G401 (cell line): ENCODE measurements around the gene PRKACG. TPM values are rescaled to one million over a fixed set of nuclear protein-coding genes. Genes with fewer than 3 reads are reported as not detected.

ENCODE experiments used
- DNase-seq: peaks from one replicate; pipeline ENCODE4 v3.0.0-alpha.2; 2015; ENCODE audit warnings: low spot score
- in situ Hi-C: cut with HindIII; loops from 2 replicates; pipeline ENCODE4 v1.10.0; 2016; ENCODE audit warnings: low sequenced_read_pairs, mixed read lengths
- total RNA-seq: library from RNA; depleted of rRNA; stranded (reverse); fragments of >200 nt; shearing (Covaris generic); gene quantifications from 2 replicates; pipeline ENCODE4 v1.2.3, GENCODE V29; 2014

PRKACG gene
- total RNA-seq, 1 experiment from 2014 or later, result not detected

DNA sequence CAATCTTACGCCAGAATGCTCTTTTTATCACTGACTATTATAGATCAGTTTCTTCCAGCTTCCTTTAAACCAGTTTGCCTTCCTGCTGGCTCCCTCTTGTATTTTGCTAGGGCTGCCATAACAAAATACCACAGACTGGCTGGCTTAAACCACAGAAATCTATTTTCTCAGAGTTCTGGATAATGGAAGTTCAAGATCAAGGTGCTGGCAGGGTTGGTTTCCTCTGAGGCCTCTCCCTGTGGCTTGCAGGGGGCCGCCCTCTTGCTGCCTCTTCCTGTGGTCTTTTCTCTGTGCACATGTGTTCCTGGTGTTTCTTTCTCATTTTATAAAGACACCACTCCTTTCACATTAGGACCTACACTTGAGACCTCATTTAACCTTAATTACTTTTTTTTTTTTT, 14.8 kb upstream of the PRKACG start:
- in situ Hi-C loops, result no loop called here
- DNase-seq, result no peak

DNA sequence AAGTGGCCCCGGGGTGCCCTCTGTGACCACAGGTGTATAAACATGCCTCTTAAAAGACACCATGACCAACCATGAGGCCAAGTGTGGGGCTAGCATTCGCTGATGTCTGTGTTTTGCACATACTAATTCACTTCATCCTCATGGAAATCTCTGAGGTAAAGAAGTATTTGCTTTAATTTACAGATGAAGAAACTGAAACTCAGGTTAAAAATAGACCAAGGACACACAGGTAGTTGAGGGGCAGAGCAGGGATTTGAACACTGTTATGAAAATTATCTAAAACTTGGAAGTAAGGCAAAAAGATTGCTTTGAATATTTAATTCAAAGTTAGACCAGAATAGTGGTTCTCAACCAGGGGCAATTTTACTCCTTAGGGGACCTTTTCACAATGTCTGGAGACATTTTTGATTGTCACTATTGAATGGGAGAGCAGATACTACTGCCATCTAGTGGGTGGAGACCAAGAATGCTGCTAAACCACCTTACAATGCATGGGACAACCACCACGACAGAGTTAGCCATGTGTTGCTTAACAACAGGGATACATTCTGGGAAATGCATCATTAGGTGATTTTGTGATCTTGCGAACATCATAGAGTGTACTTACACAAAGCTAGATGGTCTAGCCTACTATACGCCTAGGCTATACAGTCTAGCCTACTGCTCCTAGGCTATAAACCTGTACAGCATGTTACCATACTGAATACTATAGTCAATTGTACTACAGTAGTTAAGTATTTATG, 13.6 kb upstream of the PRKACG start:
- in situ Hi-C loops, result no loop called here
- DNase-seq, result peak; percentile 87

GRCh38 chr9:69023650-69024049, 9.7 kb upstream of the PRKACG start:
- DNase-seq, result peak; percentile 81
- in situ Hi-C loops, result no loop called here

- in situ Hi-C loops, result no loop called here
- no peak for DNase-seq
These were observed 6.6 kb upstream of the PRKACG start for GRCh38 chr9:69020301-69021145.

DNA sequence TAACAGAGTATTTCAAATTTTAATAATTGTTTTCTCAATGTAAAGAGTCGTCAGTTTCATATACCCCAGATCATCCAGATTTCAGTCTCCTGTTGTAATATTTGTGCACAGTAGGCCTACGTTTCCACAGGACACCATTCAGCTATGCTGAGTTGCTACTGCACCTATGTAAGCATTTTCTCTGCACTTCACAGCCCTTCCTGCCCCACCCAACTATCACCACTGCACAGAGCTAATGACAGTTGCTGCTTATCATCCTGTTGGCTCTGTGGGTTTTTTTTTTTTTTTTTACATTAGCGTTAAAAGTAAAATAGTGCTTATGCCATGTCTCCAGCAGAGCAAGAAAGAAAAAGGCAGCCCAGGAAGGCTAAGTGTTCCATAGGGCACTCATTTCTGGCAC, 5.9 kb upstream of the PRKACG start:
- no peak for DNase-seq
- in situ Hi-C loops, result no loop called here

- DNase-seq, result no peak
- in situ Hi-C loops, result no loop called here
These were observed 4.8 kb upstream of the PRKACG start for GRCh38 chr9:69018737-69019136.

DNA sequence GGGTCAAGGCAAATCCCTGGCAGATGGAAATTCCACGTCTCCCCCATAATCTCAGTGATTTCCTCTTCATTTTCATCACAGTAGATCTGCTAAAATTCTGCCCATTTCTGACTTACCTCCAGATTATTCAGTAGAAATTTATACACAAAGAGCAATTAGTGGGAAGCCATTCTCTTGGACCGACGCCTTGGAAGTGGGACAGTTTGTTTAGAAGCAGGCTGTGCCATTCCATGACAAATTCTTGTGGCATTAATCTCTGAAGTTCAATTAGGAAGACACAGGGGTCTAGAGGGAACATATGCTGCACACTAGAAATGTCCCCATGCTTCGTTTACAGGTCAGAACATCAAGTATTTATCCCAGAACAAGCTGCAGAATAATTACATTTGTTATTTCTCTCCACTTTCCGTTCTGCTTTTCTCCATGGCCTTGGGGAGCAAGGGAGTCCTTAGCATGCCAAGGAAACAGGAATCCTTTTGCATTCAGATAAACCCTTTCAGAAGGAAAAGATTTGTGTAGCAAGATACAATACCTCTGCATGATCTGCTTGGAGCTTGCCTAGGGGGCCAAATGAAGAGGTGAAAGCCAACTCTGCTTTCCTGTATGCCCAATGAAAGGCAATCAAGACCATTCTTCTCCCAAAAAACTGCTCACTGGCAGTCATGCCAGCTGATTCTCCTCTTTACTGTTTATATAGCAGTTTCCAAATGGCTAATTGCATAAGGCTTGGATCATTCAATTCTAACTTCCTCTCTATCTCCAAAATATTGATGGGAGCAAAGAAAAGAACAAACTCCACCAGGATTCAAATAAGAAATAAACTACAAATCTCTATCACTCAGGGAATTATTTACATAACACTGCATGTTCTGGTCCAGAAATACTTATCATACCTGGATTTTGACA, 2.5 kb upstream of the PRKACG start:
- in situ Hi-C loops, result no loop called here
- DNase-seq, result peak; percentile 95

GRCh38 chr9:69013382-69013727, 558 bp downstream of the PRKACG start:
- in situ Hi-C loops, result no loop called here

GRCh38 chr9:69012696-69013381, 1.1 kb downstream of the PRKACG start:
- in situ Hi-C loops, result no loop called here
- no peak for DNase-seq

More at GRCh38 chr9:69013382-69013727, 558 bp downstream of the PRKACG start:
- DNase-seq, result no peak

GRCh38 chr9:69009708-69010107, 4.2 kb downstream of the PRKACG start:
- in situ Hi-C loops, result no loop called here
- DNase-seq, result no peak

DNA sequence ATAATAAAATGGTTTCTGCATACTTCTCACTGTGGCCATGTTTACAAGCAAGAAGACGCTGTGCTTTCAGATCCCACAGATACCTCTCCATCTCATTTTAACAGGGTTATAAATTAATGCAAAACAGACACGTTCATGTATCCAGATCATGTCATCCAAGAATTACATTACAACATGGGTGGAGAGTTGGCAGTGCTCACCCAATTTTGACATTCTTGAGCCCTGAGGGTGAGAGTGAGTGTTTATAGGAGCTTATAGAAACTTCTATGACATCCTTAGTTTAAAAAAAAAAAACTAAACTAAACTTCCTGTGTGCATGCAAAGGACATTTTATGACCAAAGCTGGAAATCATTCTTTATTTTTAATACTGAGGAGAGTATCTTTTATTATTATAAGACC, 9.1 kb downstream of the PRKACG start:
- no peak for DNase-seq
- in situ Hi-C loops, result no loop called here

GRCh38 chr9:69003051-69003450, 10.9 kb downstream of the PRKACG start:
- in situ Hi-C loops, result no loop called here
- no peak for DNase-seq

DNA sequence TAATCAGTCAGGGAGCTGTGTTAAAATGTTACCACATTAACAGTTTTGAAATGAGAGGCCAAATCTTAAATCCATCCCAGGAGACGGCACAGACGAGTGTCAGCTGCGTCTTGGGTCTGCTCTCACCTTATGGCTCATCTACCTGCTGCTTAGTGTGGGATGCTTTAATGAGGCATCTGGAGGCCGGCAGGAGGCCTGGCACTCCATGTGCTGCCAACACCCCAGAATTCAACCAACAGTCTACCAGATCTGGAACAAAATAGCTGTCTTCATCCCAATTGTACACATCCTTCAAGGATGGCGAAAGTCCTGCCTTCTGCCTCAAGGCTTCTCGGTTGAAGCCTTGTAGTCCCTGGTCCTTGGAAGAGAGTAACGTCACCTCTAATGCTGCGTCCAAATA, 12.0 kb downstream of the PRKACG start:
- peak; percentile 91 for DNase-seq
- in situ Hi-C loops, result no loop called here

DNA sequence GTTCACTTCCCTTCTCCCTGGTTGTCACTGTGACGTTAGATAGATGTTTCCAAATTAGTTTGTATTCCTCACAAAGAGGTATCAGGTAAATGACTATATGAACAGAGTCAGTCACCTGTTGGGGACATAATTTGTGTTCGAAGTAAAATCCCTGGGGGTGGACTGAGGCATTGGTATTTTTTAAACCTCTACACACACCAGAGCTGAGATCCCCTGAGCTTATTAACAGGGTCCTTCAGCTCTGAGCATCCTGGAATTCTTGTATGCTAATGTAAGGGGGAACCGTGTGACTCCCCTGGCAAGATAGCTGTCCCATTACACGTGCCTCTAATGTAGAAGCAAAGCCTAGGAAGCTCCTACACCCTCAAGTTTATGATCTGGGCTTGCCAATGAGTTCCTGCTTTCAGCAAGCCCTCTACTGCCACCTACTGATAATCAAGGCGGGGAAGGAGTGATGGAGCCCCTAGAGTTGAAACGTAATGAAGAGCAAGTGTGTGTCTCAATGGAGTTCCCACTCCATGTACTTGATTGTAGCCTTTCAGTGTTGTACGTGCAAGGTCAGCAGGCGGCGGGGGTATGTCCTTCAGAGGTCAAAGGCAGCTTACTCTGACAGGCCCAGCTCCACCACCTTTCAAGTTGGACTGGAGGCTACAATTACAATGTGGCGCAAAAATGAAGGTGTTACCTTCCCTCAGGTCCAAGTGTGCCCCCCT, 14.4 kb downstream of the PRKACG start:
- in situ Hi-C loops, result loop anchor here (10.0 kb wide), 1 partner anchor 415 kb away; no protein-coding TSS in a partner anchor
- peak; percentile 90 for DNase-seq

GRCh38 chr9:68998812-68999211, 15.1 kb downstream of the PRKACG start:
- in situ Hi-C loops, result loop anchor here (10.0 kb wide), 1 partner anchor 414 kb away; no protein-coding TSS in a partner anchor
- DNase-seq, result no peak

- in situ Hi-C loops, result loop anchor here (10.0 kb wide), 1 partner anchor 414 kb away; no protein-coding TSS in a partner anchor
- no peak for DNase-seq
These were observed 15.5 kb downstream of the PRKACG start for GRCh38 chr9:68998385-68998784.

DNA sequence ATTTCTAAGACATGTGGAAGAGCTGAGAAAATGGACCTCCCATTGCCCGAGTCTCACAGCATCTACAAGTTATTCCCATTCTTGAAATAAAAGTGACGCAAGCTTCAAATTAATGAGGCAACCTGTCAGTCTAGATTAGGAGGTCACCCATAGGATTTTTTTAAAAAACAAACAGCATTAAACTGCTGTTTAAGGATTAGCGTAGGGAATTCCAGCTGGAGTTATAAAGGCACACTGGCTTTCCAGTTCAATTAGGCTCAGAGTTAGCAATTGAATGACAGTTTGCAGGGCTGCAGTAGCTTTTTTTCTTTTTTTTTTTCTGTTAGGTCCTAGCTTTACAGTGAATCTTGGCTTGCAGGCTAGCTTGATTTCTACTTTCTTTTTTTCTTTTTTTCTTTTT, 16.2 kb downstream of the PRKACG start:
- in situ Hi-C loops, result loop anchor here (10.0 kb wide), 1 partner anchor 413 kb away; no protein-coding TSS in a partner anchor
- no peak for DNase-seq

DNA sequence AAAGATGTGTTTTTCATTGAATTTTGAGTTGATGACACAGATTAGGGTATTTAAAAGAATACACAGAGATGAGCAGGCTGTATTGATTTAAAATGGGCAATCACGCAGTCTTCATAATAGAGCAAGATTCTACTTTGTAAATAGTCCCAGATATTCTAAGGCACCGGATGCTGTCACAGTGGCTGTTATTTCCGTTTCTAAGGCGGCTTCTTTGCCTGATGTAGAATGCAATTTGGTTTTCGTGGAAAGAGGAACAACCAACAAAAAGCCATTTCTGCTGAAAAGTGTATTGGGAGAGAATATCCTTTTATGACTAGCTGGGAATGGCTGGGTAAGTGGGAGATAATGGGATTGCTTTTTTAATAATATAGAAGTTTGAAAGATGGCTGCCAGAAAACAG, 17.5 kb downstream of the PRKACG start:
- in situ Hi-C loops, result loop anchor here (10.0 kb wide), 1 partner anchor 412 kb away; no protein-coding TSS in a partner anchor
- DNase-seq, result no peak
